Liver (tissue), 9 donors: ENCODE results near the gene HNRNPA0. TPM values are rescaled to one million over a fixed set of nuclear protein-coding genes. Genes with fewer than 3 reads are reported as not detected.

Source experiments
- DNase-seq: peaks from one replicate; pipeline ENCODE4 v3.0.0-alpha.2; 2017; ENCODE audit warnings: low spot score
- H3K27ac ChIP-seq, 2 donors: one replicate each; pipeline ENCODE4 v1.7.0; 2013; ENCODE audit warnings: inconsistent platforms in 2 of 2, low read length in 2 of 2, control low read depth in 1 of 2, low read depth in 1 of 2, mild to moderate bottlenecking in 1 of 2
- H3K27me3 ChIP-seq, 4 donors: one replicate each; pipeline versions ENCODE4 v1.6.1 to v1.7.0; 2013; ENCODE audit warnings: low read length in 3 of 4, inconsistent platforms in 1 of 4, mild to moderate bottlenecking in 1 of 4, moderate library complexity in 1 of 4; ENCODE audit not compliant: control insufficient read depth in 4 of 4, insufficient read depth in 4 of 4
- H3K36me3 ChIP-seq, 4 donors: one replicate each; pipeline versions ENCODE4 v1.6.1 to v1.7.0; 2013; ENCODE audit warnings: low read length in 3 of 4, mild to moderate bottlenecking in 3 of 4, low read depth in 1 of 4, moderate library complexity in 1 of 4; ENCODE audit not compliant: control insufficient read depth in 4 of 4, insufficient read depth in 3 of 4
- H3K4me1 ChIP-seq, 4 donors: one replicate each; pipeline versions ENCODE4 v1.6.1 to v1.7.0; 2013; ENCODE audit warnings: low read length in 3 of 4, mild to moderate bottlenecking in 3 of 4, moderate library complexity in 1 of 4; ENCODE audit not compliant: control insufficient read depth in 4 of 4, insufficient read depth in 4 of 4
- H3K4me3 ChIP-seq, 3 donors: one replicate each; pipeline versions ENCODE4 v1.6.1 to v1.7.0; 2013; ENCODE audit warnings: low read length in 3 of 3, control low read depth in 1 of 3, low read depth in 1 of 3, mild to moderate bottlenecking in 1 of 3
- H3K9ac ChIP-seq, 2 donors: one replicate each; pipeline ENCODE4 v1.7.0; 2013; ENCODE audit warnings: low read length in 2 of 2, mild to moderate bottlenecking in 2 of 2, moderate library complexity in 2 of 2, control low read depth in 1 of 2, low read depth in 1 of 2
- H3K9me3 ChIP-seq, 4 donors: one replicate each; pipeline versions ENCODE4 v1.6.1 to v1.7.0; 2013; ENCODE audit warnings: low read length in 3 of 4; ENCODE audit not compliant: control insufficient read depth in 4 of 4
- EGR1 ChIP-seq, 2 donors: IDR thresholded peaks; 2 replicates each; pipeline ENCODE4 v1.6.1; 2016 to 2018; ENCODE audit warnings: antibody characterized with exemption in 2 of 2, low read depth in 2 of 2
- FOXA1 ChIP-seq: IDR thresholded peaks from 2 replicates; pipeline ENCODE4 v1.6.1; 2016; ENCODE audit warnings: antibody characterized with exemption
- FOXA2 ChIP-seq: IDR thresholded peaks from 2 replicates; pipeline ENCODE4 v1.6.1; 2016; ENCODE audit warnings: antibody characterized with exemption
- GABPA ChIP-seq, 2 donors: IDR thresholded peaks in 1 of 2; conservative IDR thresholded peaks in 1 of 2; 2 replicates each; pipeline ENCODE4 v1.6.1; 2016; ENCODE audit warnings: antibody characterized with exemption in 2 of 2, mild to moderate bottlenecking in 1 of 2, moderate library complexity in 1 of 2
- HNF4A ChIP-seq, 2 donors: conservative IDR thresholded peaks; 2 replicates each; pipeline ENCODE4 v1.6.1; 2016; ENCODE audit warnings: antibody characterized with exemption in 2 of 2, mild to moderate bottlenecking in 2 of 2
- HNF4G ChIP-seq: IDR thresholded peaks from 2 replicates; pipeline ENCODE4 v1.6.1; 2016; ENCODE audit warnings: antibody characterized with exemption
- JUND ChIP-seq, 2 donors: IDR thresholded peaks; 2 replicates each; pipeline ENCODE4 v1.6.1; 2016; ENCODE audit warnings: antibody characterized with exemption in 2 of 2
- MAX ChIP-seq: IDR thresholded peaks from 2 replicates; pipeline ENCODE4 v1.6.1; 2016; ENCODE audit warnings: antibody characterized with exemption
- NR2F2 ChIP-seq: IDR thresholded peaks from 2 replicates; pipeline ENCODE4 v1.6.1; 2016; ENCODE audit warnings: antibody characterized with exemption
- RAD21 ChIP-seq, 2 donors: IDR thresholded peaks; 2 replicates each; pipeline ENCODE4 v1.6.1; 2016; ENCODE audit warnings: antibody characterized with exemption in 2 of 2, mild to moderate bottlenecking in 2 of 2
- REST ChIP-seq: IDR thresholded peaks from 2 replicates; pipeline ENCODE4 v1.6.1; 2016; ENCODE audit warnings: antibody characterized with exemption, mild to moderate bottlenecking
- RXRA ChIP-seq, 2 donors: IDR thresholded peaks; 2 replicates each; pipeline ENCODE4 v1.6.1; 2017 to 2018; ENCODE audit warnings: antibody characterized with exemption in 2 of 2, mild to moderate bottlenecking in 1 of 2
- TAF1 ChIP-seq: conservative IDR thresholded peaks from 2 replicates; pipeline ENCODE4 v1.6.1; 2016; ENCODE audit warnings: antibody characterized with exemption, mild to moderate bottlenecking
- YY1 ChIP-seq: IDR thresholded peaks from 2 replicates; pipeline ENCODE4 v1.6.1; 2016; ENCODE audit warnings: antibody characterized with exemption, mild to moderate bottlenecking
- ZBTB33 ChIP-seq: IDR thresholded peaks from 2 replicates; pipeline ENCODE4 v1.6.1; 2016; ENCODE audit warnings: antibody characterized with exemption
- WGBS: extraction: QIAGEN DNeasy Blood & Tissue Kit; methylation state at CpG from one replicate; pipeline ENCODE4 v1.1.7; 2013; 5-methylcytosine and 5-hydroxymethylcytosine counted together
- polyA plus RNA-seq, 2 donors: library from polyadenylated mRNA; stranded (reverse) in 1 of 2; unstranded in 1 of 2; fragments of 200-250 nt in 1 of 2; fragments of >200 nt in 1 of 2; fragmentation: Nextera tagmentation in 1 of 2; extraction: Ambion mirVana in 1 of 2; gene quantifications; one replicate each; pipeline versions ENCODE4 v1.2.1 to v1.2.3, GENCODE V29; 2013 to 2015
- total RNA-seq, 2 donors: library from RNA; depleted of rRNA; stranded (reverse); fragments of >200 nt; gene quantifications; one replicate each; pipeline ENCODE4 v1.2.3, GENCODE V29; 2014
- TF ChIP-seq, protein P1 (sequence below): IDR thresholded peaks from 2 replicates; pipeline ENCODE4 v1.6.1; 2016; ENCODE audit warnings: antibody characterized with exemption
- donor health status: healthy.
- donor health status: healthy.
- donor health status: healthy.
- donor health status: healthy.
- donor health status: healthy.

HNRNPA0 gene
- total and polyA plus RNA-seq, 4 donors: 1.8 to 12.9 (median 7.6) TPM

DNA sequence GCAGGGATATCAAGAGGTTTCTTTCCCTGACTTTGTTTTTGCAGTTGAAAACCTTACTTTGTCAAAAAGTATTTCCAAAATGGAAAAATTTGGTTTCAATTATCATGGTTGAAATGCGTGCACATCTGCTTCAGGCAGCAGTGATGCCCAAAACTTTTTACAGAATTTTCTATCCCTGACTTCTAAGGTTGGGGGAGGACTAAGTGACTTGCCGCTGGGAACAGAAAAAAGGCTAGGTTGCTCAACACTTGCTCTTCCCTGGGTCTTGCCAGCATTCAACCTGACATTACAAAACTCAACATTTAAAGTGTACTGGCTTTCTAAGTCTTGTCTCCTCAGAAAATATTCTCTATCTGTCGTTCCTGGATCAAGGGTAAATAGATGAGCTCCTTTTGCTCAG, 23.0 kb downstream of the HNRNPA0 start:
- Histone ChIP-seq H3K4me3 (no peak overlapping the region), H3K36me3 (no peaks in the 10 kb centered on the region), H3K9ac (no peak overlapping the region), H3K4me1 (peaks cover 2 to 58% (median 45%) of the 10 kb centered on the region in 4 donors), H3K27ac (peak overlapping the region; percentile 3 to 14), H3K27me3 (no peaks in the 10 kb centered on the region), H3K9me3 (no peaks in the 10 kb centered on the region)
- no peak for DNase-seq
- 49% methylated on average over 3 of the region's 3 CpGs for WGBS
- TF ChIP-seq RAD21 (IDR thresholded peaks at IDR 0.05) (peak in 1 of 2 donors; percentile 23), RXRA (IDR thresholded peaks at IDR 0.05) (peak in 1 of 2 donors; percentile 18), HNF4G (no peak), HNF4A (conservative IDR thresholded peaks at IDR 0.05) (peak; percentile 25 to 36), NR2F2 (no peak)

GRCh38 chr5:137730336-137730735, 23.8 kb downstream of the HNRNPA0 start:
- Histone ChIP-seq H3K4me1 (peaks cover 2 to 52% (median 38%) of the 10 kb centered on the region in 4 donors), H3K36me3 (no peaks in the 10 kb centered on the region), H3K27ac (peak overlapping the region in 1 of 2 donors; percentile 8), H3K9ac (no peak overlapping the region), H3K9me3 (no peaks in the 10 kb centered on the region), H3K27me3 (no peaks in the 10 kb centered on the region), H3K4me3 (no peak overlapping the region)
- TF ChIP-seq TAF1: no peak
- TF ChIP-seq GABPA (IDR thresholded peaks at IDR 0.05 in 1 of 2, conservative IDR thresholded peaks at IDR 0.05 in 1 of 2): no peak
- TF ChIP-seq REST: no peak
- TF ChIP-seq EGR1 (IDR thresholded peaks at IDR 0.05; ENCODE audit: low read depth in 2 of 2): no peak
- no peak for TF ChIP-seq JUND (IDR thresholded peaks at IDR 0.05)
- TF ChIP-seq NR2F2: no peak
- no peak for TF ChIP-seq FOXA1
- TF ChIP-seq YY1: no peak
- TF ChIP-seq, protein P1, sequence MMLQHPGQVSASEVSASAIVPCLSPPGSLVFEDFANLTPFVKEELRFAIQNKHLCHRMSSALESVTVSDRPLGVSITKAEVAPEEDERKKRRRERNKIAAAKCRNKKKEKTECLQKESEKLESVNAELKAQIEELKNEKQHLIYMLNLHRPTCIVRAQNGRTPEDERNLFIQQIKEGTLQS: no peak
- no peak for TF ChIP-seq MAX
- TF ChIP-seq ZBTB33: no peak
- TF ChIP-seq FOXA2: no peak
- TF ChIP-seq HNF4G: no peak
- DNase-seq: no peak
